Superior temporal gyrus (tissue), 1 donor: ENCODE results near the gene SGTB.
"Not testable (repeated sequence)": the region's sequence is repeated elsewhere in the genome, so short reads cannot be mapped to it uniquely, and the experiment has no call there.

Source experiments
- DNase-seq: peaks from one replicate; pipeline ENCODE4 v3.0.0-alpha.2; 2016; ENCODE audit errors: extremely low spot score

SGTB gene

DNA sequence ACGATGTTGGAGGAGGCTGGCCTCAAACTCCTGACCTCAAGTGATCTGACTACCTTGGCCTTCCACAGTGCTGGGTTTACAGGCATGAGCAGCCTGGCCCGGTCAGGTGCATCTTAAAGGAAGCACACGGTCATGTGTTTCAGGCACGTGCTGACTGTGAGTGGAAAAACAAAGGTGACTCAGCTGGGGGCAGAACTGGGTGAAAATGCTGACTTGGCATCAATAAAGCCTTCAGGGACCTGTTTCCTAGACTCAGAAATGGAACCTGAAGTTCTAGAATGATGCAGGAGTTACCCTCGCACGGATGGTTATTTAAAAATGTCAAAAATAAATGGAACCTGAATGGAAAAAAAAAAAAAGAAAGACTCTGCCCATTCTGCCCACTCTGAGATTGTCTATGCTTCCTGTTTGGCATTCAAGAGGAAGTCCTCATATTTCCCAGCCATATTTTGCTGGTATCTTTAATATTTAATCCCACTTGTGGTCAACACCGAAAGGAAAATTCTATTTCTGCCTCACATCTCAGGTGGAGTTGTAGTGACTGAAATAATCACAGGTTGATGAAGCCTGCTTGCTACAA lies 12.4 kb upstream of the SGTB start:
- not testable (repeated sequence) for DNase-seq

- not testable (repeated sequence) for DNase-seq
These were observed 10.1 kb upstream of the SGTB start for GRCh38 chr5:65732046-65732445.

GRCh38 chr5:65730910-65731309 lies 9.0 kb upstream of the SGTB start:
- no peak for DNase-seq

DNA sequence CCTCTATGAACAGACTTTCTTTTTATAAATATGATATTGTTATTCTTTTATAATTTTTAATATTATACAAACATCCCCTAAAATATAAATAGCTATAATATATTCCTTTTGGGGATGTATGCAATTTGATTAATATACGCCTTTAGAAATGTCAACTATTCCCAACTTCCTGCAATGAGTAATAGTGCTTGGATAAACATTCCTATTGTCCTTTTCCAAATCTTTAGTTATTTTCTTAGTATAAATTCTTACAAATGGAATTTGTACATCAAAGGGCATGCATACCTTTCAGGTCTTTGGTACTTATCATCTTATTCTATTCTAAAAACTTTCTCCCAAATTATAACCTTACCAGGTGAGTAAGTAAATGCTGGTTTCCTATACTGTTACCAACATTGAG lies 6.3 kb upstream of the SGTB start:
- DNase-seq: no peak

GRCh38 chr5:65727491-65728156 lies 5.7 kb upstream of the SGTB start:
- no peak for DNase-seq

GRCh38 chr5:65722575-65723403 lies 880 bp upstream of the SGTB start:
- DNase-seq: peak; percentile 74

DNA sequence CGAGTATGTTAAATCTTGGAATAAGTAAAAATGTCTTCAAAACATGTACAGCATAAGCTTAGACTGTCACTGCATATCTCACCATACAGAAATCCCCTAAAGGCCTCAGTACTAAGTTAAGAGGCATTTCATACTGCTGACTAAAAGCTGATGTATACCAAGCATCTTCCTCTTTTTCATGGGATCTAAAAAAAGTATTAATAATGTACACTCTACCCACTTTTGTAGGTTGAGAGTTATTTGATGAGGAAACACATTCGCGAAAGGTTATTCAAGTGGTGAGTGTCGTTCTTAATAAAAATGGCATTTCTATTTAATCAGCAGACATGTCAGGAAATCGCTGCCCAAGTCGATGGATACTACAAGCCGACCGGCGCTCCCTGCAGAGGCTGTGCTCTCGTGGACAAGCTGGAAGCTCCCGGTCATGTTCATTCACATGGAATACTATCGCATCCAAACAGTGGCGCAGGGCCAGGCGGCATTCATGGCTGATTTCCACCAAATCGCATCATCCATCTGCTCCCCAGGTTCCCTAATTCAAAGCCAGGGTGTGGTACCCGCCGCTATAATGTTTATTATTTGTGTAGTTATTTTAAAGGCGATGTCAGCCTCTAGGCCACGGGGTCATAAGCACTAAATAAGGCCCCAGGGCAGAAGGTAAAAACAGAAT lies 724 bp downstream of the SGTB start:
- peak; percentile 64 for DNase-seq

DNA sequence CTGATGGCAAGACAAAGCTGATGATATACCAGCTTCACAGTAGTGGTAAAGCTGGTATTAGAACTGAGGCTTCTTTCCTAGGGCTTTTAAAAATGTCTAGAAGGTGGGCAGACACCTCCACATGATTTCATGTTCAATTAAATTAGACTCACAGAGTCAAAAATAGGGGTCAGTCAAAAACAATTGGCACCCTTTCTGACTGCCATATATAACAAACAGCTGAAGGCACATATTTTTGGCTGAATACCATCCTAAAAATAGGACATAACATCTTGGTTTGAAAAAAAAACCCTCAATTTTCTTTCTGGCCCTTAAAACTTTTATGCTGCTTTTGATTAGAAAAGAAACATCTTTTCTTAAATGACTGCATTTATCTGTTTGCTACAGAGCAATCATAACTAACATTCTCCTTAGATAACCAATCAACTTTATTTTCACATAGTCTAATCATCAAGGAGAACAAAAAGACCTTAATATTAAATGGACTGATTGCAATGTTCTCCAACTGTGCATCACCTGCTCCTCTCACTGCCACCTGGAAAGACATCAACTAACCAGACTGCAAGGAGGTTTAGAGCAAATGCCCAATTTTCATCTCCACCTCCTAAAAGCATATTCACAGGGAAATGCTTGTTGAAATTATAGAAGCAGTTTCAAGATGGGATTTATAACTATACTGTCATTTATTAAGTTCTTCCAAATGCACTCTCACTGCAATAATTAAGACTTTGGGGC lies 3.2 kb downstream of the SGTB start:
- DNase-seq: no peak

GRCh38 chr5:65708145-65708544 lies 13.8 kb downstream of the SGTB start:
- no peak for DNase-seq

DNA sequence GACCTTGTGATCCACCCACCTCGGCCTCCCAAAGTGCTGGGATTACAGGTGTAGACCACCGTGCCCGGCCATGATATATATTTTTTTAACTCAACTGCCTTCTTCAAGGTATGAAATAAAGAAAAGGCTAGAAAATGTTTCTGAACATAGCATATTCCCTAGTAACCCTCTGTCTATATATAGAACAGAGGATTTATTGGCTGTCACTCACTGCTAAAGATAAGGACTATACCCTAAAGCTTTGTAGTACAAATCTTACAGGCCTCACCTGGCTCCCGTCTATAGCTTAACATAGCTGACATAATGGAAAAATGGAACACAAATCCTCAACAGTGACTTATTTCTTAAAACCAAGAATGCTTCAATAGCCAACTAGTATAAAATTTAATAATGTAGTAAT lies 14.2 kb downstream of the SGTB start:
- DNase-seq: no peak

- no peak for DNase-seq
These were observed 17.2 kb downstream of the SGTB start for GRCh38 chr5:65704621-65705239.

DNA sequence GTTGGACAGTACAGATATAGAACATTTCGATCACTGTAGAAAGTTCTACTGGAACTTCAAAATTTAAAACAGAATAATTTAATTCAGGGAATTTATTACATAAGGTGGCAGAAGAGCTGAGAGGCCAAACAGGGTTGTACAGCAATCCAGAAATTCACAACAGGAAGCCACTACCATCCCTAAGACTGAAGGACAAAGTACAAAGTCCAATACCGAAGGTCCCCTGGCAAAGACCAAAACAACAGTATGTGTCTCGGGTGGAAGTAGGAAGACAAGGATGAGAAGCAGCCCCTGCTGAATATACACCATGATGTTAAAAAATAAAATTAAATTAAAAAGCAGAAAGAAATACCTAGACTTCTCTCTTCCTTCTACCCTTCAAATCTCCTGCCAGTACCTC lies 19.9 kb downstream of the SGTB start:
- DNase-seq: no peak

DNA sequence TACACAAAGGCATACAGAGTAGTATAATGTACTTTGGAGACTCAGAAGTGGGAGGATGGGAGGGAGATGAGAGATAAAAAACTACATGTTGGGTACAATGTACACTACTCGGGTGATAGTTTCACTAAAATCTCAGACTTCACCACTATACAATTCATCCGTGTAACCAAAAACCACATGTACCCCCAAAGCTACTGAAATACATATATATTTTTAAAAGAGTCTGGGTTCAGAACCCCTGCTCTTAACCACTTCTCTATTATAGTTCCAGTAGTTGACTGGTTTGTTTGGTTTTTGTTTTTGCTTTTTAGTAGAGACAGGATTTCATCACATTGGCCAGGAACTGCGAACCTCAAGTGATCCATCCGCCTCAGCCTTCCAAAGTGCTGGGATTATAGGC lies 22.6 kb downstream of the SGTB start:
- DNase-seq: no peak

DNA sequence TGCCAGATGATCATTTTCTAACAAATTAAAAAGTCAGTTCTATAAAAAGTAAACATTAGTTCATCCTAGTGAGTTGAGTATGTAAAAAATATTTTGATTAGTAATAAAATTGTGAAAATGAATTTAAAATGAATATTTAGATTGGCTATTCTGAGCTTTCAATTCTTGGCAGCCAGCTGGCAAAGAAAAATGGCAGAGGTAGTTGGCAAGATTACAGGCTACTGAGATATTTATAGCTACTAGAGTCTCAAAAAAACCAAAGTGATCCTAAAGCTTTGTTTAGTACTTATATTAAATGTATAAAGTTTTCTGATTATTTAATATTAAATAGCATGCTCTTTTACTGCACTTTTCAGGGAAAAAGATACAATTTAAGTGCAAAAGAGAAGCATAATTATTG lies 25.0 kb downstream of the SGTB start:
- DNase-seq: peak; percentile 68

- peak; percentile 87 for DNase-seq
These were observed 26.0 kb downstream of the SGTB start for GRCh38 chr5:65695896-65696295.

- DNase-seq: peak; percentile 71
These were observed 26.6 kb downstream of the SGTB start for GRCh38 chr5:65695162-65695755.

GRCh38 chr5:65693121-65693520 lies 28.8 kb downstream of the SGTB start:
- DNase-seq: no peak

DNA sequence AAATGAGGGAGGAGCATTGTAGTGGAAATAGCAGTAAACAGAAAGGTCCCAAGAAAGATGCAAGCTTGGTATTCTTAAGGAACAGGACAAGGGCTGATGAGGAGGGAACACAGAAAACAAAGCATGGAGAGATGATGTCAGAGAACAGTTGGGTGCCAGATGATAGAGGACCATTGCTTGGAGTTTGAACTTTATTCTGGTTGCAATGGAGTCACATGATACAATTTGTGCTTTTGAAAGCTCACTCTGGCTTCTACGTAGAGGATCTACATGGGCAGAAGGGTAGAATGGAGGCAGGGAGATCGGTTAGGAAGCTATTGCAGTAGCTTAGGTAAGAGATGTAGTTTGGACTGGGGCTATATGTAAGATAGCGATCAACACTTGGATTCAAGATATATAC lies 39.8 kb downstream of the SGTB start:
- DNase-seq: no peak

DNA sequence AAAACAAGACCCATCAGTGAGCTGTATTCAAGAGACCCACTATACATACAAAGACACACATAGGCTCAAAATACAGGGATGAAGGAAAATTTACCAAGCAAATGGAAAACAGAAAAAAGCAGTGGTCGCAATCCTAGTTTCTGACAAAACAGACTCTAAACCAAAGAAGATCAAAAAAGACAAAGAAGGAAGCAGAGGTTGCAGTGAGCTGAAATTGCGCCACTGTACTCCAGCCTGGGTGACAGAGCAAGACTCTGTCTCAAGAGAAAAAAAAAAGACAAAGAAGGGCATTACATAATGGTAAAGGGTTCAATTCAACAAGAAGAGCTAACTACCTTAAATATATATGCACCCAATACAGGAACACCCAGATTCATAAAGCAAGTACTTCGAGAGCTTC lies 45.9 kb downstream of the SGTB start:
- DNase-seq: not testable (repeated sequence)

GRCh38 chr5:65674749-65675148 lies 47.2 kb downstream of the SGTB start:
- DNase-seq: no peak

DNA sequence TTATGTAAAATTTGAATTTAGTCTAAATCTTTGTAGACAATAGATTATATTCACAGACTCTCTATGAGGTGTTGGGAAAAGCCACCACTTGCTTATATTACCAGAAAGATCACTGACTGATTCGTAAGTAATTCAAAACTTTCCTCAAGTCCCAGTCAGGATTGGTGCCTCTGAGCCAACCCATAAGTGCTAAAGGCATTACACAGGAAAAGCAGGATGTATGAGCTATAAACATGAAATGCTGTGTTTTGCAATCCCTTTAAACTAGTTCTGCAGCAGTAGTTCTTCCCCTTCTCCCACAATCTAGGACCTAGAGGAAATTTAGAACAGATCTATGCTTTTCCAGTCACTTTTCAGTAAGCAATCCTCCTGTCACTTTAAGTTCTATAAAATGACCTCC lies 49.1 kb downstream of the SGTB start:
- no peak for DNase-seq
